OCI-LY1 (cell line): ENCODE measurements around the gene ZBED2.

Experiments used
- H2AFZ ChIP-seq: fragments of 200-600 bp; sonication (generic), shearing (Covaris generic); 2 replicates; pipeline ENCODE4 v1.6.0; 2014; ENCODE audit warnings: antibody characterized with exemption, mild to moderate bottlenecking, low read length
- H3F3A ChIP-seq: fragments of 200-600 bp; sonication (generic), shearing (Covaris generic); 2 replicates; pipeline ENCODE4 v1.6.0; 2014; ENCODE audit warnings: mild to moderate bottlenecking, antibody characterized with exemption, low read length, moderate library complexity; ENCODE audit not compliant: insufficient read depth
- H3K27ac ChIP-seq: fragments of 200-600 bp; sonication (generic); 2 replicates; pipeline ENCODE4 v1.5.1; 2014; ENCODE audit warnings: low read length, mixed run types, mild to moderate bottlenecking, low read depth; ENCODE audit not compliant: poor library complexity, severe bottlenecking
- H3K27me3 ChIP-seq: fragments of 200-600 bp; sonication (generic); 2 replicates; pipeline ENCODE4 v1.6.0; 2014; ENCODE audit warnings: antibody characterized with exemption, mild to moderate bottlenecking, low read length, moderate library complexity; ENCODE audit not compliant: insufficient read depth
- H3K36me3 ChIP-seq: fragments of 200-600 bp; sonication (generic); 2 replicates; pipeline ENCODE4 v1.6.1; 2014; ENCODE audit warnings: mild to moderate bottlenecking, antibody characterized with exemption, low read length, moderate library complexity, mixed read lengths; ENCODE audit not compliant: insufficient read depth
- H3K4me1 ChIP-seq: fragments of 200-600 bp; sonication (generic); 2 replicates; pipeline ENCODE4 v1.5.1; 2014; ENCODE audit warnings: mild to moderate bottlenecking, low read length, moderate library complexity; ENCODE audit not compliant: insufficient read depth, severe bottlenecking
- H3K4me2 ChIP-seq: fragments of 200-600 bp; sonication (generic), shearing (Covaris generic); 2 replicates; pipeline ENCODE4 v1.6.1; 2014; ENCODE audit warnings: low read length
- H3K4me3 ChIP-seq: fragments of 200-600 bp; sonication (generic); 2 replicates; pipeline ENCODE4 v1.5.1; 2014; ENCODE audit warnings: low read length, low read depth, mild to moderate bottlenecking, mixed read lengths; ENCODE audit not compliant: poor library complexity, severe bottlenecking
- H3K79me2 ChIP-seq: fragments of 200-600 bp; shearing (Covaris generic); 2 replicates; pipeline ENCODE4 v1.6.1; 2016; ENCODE audit warnings: mixed run types, low read length, mixed read lengths; ENCODE audit not compliant: insufficient read depth
- H3K9ac ChIP-seq: fragments of 200-600 bp; sonication (generic), shearing (Covaris generic); 2 replicates; pipeline ENCODE4 v1.6.1; 2014; ENCODE audit warnings: mild to moderate bottlenecking, low read length, mixed read lengths
- H3K9me2 ChIP-seq: fragments of 200-600 bp; sonication (generic), shearing (Covaris generic); 2 replicates; pipeline ENCODE4 v1.6.1; 2014; ENCODE audit warnings: low read depth, mild to moderate bottlenecking, low read length, mixed read lengths
- H3K9me3 ChIP-seq: fragments of 200-600 bp; shearing (Covaris generic); 2 replicates; pipeline ENCODE4 v1.6.1; 2014; ENCODE audit warnings: low read length, mixed read lengths
- H4K20me1 ChIP-seq: fragments of 200-600 bp; sonication (generic), shearing (Covaris generic); 2 replicates; pipeline ENCODE4 v1.6.0; 2016; ENCODE audit warnings: mild to moderate bottlenecking, low read length; ENCODE audit not compliant: insufficient read depth
- EZH2 ChIP-seq: fragments of 200-600 bp; sonication (generic), shearing (Covaris generic); IDR thresholded peaks from 2 replicates; pipeline ENCODE4 v1.8.0; 2017; ENCODE audit warnings: borderline replicate concordance, mixed run types, mild to moderate bottlenecking, antibody characterized with exemption, low read length, moderate library complexity, mixed read lengths
- TF ChIP-seq, protein P1 (sequence below): fragments of 200-600 bp; sonication (generic), shearing (Covaris generic); IDR thresholded peaks from 2 replicates; pipeline ENCODE4 v1.5.1; 2017; ENCODE audit warnings: mild to moderate bottlenecking, antibody characterized with exemption, low read length, moderate library complexity, mixed read lengths

The ZBED2 gene

DNA sequence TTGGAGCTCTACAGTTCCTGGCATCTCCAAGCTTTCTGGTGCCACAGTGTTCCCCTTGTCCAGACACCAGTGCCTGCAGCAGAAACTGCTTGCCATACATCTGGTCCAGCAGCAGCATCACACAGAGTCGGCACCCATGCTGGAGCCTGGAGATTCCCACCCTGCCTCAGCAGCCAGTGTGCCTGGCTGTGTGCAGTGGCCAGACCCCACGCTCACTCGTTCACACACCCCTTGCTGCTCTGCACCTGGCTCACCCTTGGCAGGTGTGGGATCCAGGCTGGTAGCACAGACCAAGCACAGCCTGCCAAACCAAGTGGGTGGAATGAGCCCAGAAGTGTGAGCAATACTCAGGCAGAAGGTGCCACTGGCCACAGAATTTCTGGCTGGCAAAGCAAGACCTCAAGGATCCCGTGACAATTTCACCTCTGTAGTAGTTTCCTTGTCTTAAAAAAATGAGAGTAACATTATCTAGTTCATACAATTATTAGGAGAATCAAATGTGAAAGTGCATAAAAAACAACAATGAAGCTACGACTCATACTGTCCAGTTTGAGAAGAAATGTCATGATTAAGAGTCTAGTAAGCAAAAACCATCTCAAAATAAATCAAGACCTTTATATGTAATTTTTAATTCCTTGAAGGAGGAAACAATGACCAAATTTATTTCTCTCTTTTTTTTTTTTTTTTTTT is 22.9 kb upstream of the ZBED2 start:
- no peaks in the 10 kb centered on the region; the same call in 1 of the 2 replicates for H3K36me3 ChIP-seq
- H3K9me3 ChIP-seq = no peaks in the 10 kb centered on the region
- no peak for TF ChIP-seq EZH2
- TF ChIP-seq, protein P1, sequence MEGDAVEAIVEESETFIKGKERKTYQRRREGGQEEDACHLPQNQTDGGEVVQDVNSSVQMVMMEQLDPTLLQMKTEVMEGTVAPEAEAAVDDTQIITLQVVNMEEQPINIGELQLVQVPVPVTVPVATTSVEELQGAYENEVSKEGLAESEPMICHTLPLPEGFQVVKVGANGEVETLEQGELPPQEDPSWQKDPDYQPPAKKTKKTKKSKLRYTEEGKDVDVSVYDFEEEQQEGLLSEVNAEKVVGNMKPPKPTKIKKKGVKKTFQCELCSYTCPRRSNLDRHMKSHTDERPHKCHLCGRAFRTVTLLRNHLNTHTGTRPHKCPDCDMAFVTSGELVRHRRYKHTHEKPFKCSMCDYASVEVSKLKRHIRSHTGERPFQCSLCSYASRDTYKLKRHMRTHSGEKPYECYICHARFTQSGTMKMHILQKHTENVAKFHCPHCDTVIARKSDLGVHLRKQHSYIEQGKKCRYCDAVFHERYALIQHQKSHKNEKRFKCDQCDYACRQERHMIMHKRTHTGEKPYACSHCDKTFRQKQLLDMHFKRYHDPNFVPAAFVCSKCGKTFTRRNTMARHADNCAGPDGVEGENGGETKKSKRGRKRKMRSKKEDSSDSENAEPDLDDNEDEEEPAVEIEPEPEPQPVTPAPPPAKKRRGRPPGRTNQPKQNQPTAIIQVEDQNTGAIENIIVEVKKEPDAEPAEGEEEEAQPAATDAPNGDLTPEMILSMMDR = no peak
- H3K27ac ChIP-seq = no peak overlapping the region
- H3K4me1 ChIP-seq = peaks cover 18% of the 10 kb centered on the region
- H3K9ac ChIP-seq = no peak overlapping the region
- no peaks in the 10 kb centered on the region for H3K79me2 ChIP-seq
- no peak overlapping the region for H2AFZ ChIP-seq
- no peaks in the 10 kb centered on the region for H3F3A ChIP-seq
- no peaks in the 10 kb centered on the region for H3K27me3 ChIP-seq
- no peaks in the 10 kb centered on the region for H3K9me2 ChIP-seq
- H4K20me1 ChIP-seq = no peaks in the 10 kb centered on the region
- H3K4me3 ChIP-seq = no peak overlapping the region
- H3K4me2 ChIP-seq = no peak overlapping the region

DNA sequence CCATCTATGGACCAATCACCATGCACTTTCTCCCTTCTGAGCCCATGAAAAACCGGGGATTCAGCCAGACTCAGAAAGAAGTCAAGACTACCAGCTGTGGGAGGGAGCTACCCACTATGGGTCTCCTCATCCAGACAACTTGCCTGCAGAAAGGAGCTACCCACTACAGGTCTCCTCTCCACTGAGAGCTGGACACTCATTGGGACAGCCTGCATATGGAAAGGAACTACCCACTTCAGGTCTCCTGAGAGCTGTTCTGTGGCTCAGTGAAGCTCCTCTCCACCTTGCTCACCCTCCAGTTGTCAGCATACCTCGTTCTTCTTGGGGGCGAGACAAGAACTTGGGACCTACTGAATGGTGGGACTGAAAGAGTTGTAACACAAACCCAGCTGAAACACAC is 22.3 kb upstream of the ZBED2 start:
- Histone ChIP-seq H3K36me3 (no peaks in the 10 kb centered on the region; the same call in 1 of the 2 replicates), H3K9ac (no peak overlapping the region)

DNA sequence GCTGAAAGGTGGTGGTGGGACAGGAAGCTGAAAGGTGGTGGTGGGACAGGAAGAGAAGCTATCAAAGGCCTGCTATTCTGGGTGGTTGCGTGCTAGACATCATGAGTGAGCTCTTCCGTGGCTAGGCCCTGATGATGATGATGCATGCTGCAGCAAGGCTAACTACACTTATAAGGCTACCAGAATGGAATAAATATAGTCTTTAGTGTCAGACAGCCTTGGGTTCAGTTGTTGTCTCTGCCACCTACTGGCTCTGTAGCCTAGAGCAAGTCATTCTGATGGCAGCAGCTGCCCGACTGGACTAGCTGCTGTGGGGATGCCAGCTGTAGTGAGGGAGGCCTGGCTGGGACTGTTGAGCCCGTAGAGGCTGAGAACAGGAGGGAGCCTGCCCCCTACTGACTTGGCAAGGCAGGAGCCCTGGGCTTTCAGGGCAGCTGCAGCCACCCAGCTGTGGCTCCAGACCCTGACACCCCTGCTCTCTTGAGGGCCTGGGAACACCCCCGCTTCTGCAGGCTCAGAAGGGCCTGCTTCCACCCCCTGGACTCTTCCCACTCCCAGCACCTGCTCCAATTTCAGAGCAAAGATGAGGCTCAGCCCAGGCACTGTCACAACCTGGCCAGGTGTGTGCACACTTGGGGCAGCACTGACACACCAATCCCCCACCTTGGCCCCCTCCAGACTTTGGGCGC is 21.4 kb upstream of the ZBED2 start:
- H3K4me3 ChIP-seq = no peak overlapping the region
- no peaks in the 10 kb centered on the region for H3K9me2 ChIP-seq
- TF ChIP-seq EZH2 = no peak
- TF ChIP-seq, protein P1 = peak; percentile 61
- H2AFZ ChIP-seq = no peak overlapping the region
- H3K4me1 ChIP-seq = peaks cover 18% of the 10 kb centered on the region
- no peak overlapping the region for H3K4me2 ChIP-seq
- no peaks in the 10 kb centered on the region for H4K20me1 ChIP-seq
- H3K36me3 ChIP-seq = no peaks in the 10 kb centered on the region; the same call in 1 of the 2 replicates
- H3K9me3 ChIP-seq = no peaks in the 10 kb centered on the region
- H3K9ac ChIP-seq = no peak overlapping the region
- no peaks in the 10 kb centered on the region for H3K79me2 ChIP-seq
- H3K27me3 ChIP-seq = no peaks in the 10 kb centered on the region
- no peaks in the 10 kb centered on the region for H3F3A ChIP-seq
- H3K27ac ChIP-seq = peak overlapping the region; percentile 13

More for the DNA sequence above, 22.3 kb upstream of the ZBED2 start:
- Histone ChIP-seq H3K4me2 (no peak overlapping the region), H3F3A (no peaks in the 10 kb centered on the region), H3K27ac (no peak overlapping the region), H3K79me2 (no peaks in the 10 kb centered on the region), H3K9me3 (no peaks in the 10 kb centered on the region), H3K9me2 (no peaks in the 10 kb centered on the region), H3K4me3 (no peak overlapping the region), H3K4me1 (peaks cover 18% of the 10 kb centered on the region), H3K27me3 (no peaks in the 10 kb centered on the region), H4K20me1 (no peaks in the 10 kb centered on the region), H2AFZ (no peak overlapping the region)
- no peak for TF ChIP-seq EZH2
- TF ChIP-seq, protein P1 = no peak
